ENCODE data around the gene XYLB. TPM values are rescaled to one million over a fixed set of nuclear protein-coding genes. Genes with fewer than 3 reads are reported as not detected.

Gene XYLB
- total RNA-seq, 1 experiment from 2014 or later, result 14.0 TPM

- Histone ChIP-seq H3K27ac (ENCODE audit: low read depth, low read length) (no peak overlapping the region), H3K9me3 (ENCODE audit: control insufficient read depth in 1 of 2, insufficient read depth in 1 of 2, low read depth in 1 of 2, low read length in 2 of 2) (no peaks in the 10 kb centered on the region), H4K20me1 (ENCODE audit: insufficient read depth) (no peaks in the 10 kb centered on the region), H2AFZ (ENCODE audit: low read depth, low read length, poor library complexity, severe bottlenecking) (no peak overlapping the region), H3K4me2 (ENCODE audit: low read length) (no peak overlapping the region), H3K9ac (ENCODE audit: low read length) (no peak overlapping the region), H3K4me1 (ENCODE audit: control insufficient read depth in 1 of 2, insufficient read depth in 2 of 2, low read length in 2 of 2) (no peaks in the 10 kb centered on the region), H3K36me3 (ENCODE audit: control insufficient read depth in 1 of 2, insufficient read depth in 2 of 2, low read length in 2 of 2) (no peaks in the 10 kb centered on the region), H3K27me3 (ENCODE audit: insufficient read depth, low read length) (no peaks in the 10 kb centered on the region), H3K4me3 (replicated peaks in 1 of 2; ENCODE audit: low read depth in 1 of 2, low read length in 2 of 2) (no peak overlapping the region), H3K9me2 (ENCODE audit: insufficient read depth) (no peaks in the 10 kb centered on the region), H3K79me2 (ENCODE audit: insufficient read depth, low read length) (no peaks in the 10 kb centered on the region)
- BruUV-seq (replicated peaks), result no TSS peak
- intact Hi-C loops (cut with micrococcal nuclease), result no loop called here
- ATAC-seq (no peak), DNase-seq (ENCODE audit: low read depth, low spot score) (no peak)
- ChIA-PET CTCF (no interaction called here), POLR2A (no interaction called here), RAD21 (ENCODE audit: low non-redundant PET in 1 of 2, low total read pairs in 2 of 2, uncharacterized antibody in 2 of 2, unreplicated experiment in 2 of 2) (no interaction called here)
- TF ChIP-seq SIN3A (IDR thresholded peaks at IDR 0.05; ENCODE audit: low read depth) (no peak), CBX3 (IDR thresholded peaks at IDR 0.05; ENCODE audit: low read depth) (no peak), CEBPB (IDR thresholded peaks at IDR 0.05; ENCODE audit: low read depth) (no peak), JUND (IDR thresholded peaks at IDR 0.05) (no peak), EGR1 (IDR thresholded peaks at IDR 0.05; ENCODE audit: low read depth) (no peak), ELF1 (IDR thresholded peaks at IDR 0.05; ENCODE audit: borderline replicate concordance, low read depth) (no peak), CTCF (IDR thresholded peaks at IDR 0.05 in 2 of 3, conservative IDR thresholded peaks at IDR 0.05 in 1 of 3; ENCODE audit: borderline replicate concordance in 1 of 3, insufficient read depth in 1 of 3, low read depth in 2 of 3, low read length in 2 of 3) (no peak), ZBTB33 (IDR thresholded peaks at IDR 0.05; ENCODE audit: extremely low read depth, insufficient replicate concordance, low read length) (no peak), POLR2A (IDR thresholded peaks at IDR 0.05; ENCODE audit: borderline replicate concordance, extremely low read depth, insufficient read depth, insufficient read length) (no peak)
These were observed 34.6 kb upstream of the XYLB start for GRCh38 chr3:38311941-38312340.
